Effector memory CD4-positive, alpha-beta T cell (primary cell): ENCODE data around the gene CABP4.

Experiments
- DNase-seq, 3 donors: peaks; one replicate each; pipeline ENCODE4 v3.0.0-alpha.2; 2020
- H3K27ac ChIP-seq: 2 replicates; pipeline ENCODE4 v1.7.0; 2013; ENCODE audit warnings: mild to moderate bottlenecking, low read length, moderate library complexity; ENCODE audit not compliant: insufficient read depth, poor library complexity, severe bottlenecking
- H3K27me3 ChIP-seq: replicated peaks from 2 replicates; pipeline ENCODE4 v1.7.0; 2013; ENCODE audit warnings: mild to moderate bottlenecking, low read length; ENCODE audit not compliant: insufficient read depth, control insufficient read depth, poor library complexity, severe bottlenecking
- H3K36me3 ChIP-seq: 2 replicates; pipeline ENCODE4 v1.7.0; 2013; ENCODE audit warnings: mild to moderate bottlenecking, low read length, moderate library complexity; ENCODE audit not compliant: control insufficient read depth, insufficient read depth
- H3K4me1 ChIP-seq: 2 replicates; pipeline ENCODE4 v1.7.0; 2013; ENCODE audit warnings: low read length, mild to moderate bottlenecking; ENCODE audit not compliant: control insufficient read depth, insufficient read depth, poor library complexity, severe bottlenecking
- H3K4me3 ChIP-seq: 2 replicates; pipeline ENCODE4 v1.7.0; 2013; ENCODE audit warnings: low read length, low read depth, mild to moderate bottlenecking; ENCODE audit not compliant: insufficient read depth, poor library complexity, severe bottlenecking
- H3K9me3 ChIP-seq: 2 replicates; pipeline ENCODE4 v1.7.0; 2013; ENCODE audit warnings: mild to moderate bottlenecking, low read length, moderate library complexity; ENCODE audit not compliant: control insufficient read depth

The CABP4 gene

GRCh38 chr11:67410984-67411784, 44.0 kb upstream of the CABP4 start:
- H3K36me3 ChIP-seq, result peaks cover 9% of the 10 kb centered on the region
- no peaks in the 10 kb centered on the region for H3K9me3 ChIP-seq
- no peaks in the 10 kb centered on the region for H3K27me3 ChIP-seq
- H3K4me1 ChIP-seq, result peaks cover 90% of the 10 kb centered on the region
- no peak overlapping the region for H3K4me3 ChIP-seq
- DNase-seq, result no peak
- peak overlapping the region; percentile 85 for H3K27ac ChIP-seq

GRCh38 chr11:67411785-67412152, 43.4 kb upstream of the CABP4 start:
- no peak for DNase-seq
- no peaks in the 10 kb centered on the region for H3K9me3 ChIP-seq
- H3K4me3 ChIP-seq, result no peak overlapping the region
- peaks cover 90% of the 10 kb centered on the region for H3K4me1 ChIP-seq
- peaks cover 6% of the 10 kb centered on the region for H3K36me3 ChIP-seq
- H3K27ac ChIP-seq, result no peak overlapping the region
- no peaks in the 10 kb centered on the region for H3K27me3 ChIP-seq

- Histone ChIP-seq H3K4me3 (no peak overlapping the region), H3K9me3 (no peaks in the 10 kb centered on the region), H3K4me1 (peaks cover 90% of the 10 kb centered on the region), H3K27ac (no peak overlapping the region), H3K36me3 (no peaks in the 10 kb centered on the region), H3K27me3 (no peaks in the 10 kb centered on the region)
- DNase-seq, result no peak
These were observed 42.5 kb upstream of the CABP4 start for GRCh38 chr11:67412495-67413179.

- DNase-seq, result no peak
- Histone ChIP-seq H3K27ac (no peak overlapping the region), H3K4me3 (no peak overlapping the region), H3K4me1 (peaks cover 90% of the 10 kb centered on the region), H3K36me3 (no peaks in the 10 kb centered on the region), H3K27me3 (no peaks in the 10 kb centered on the region), H3K9me3 (no peaks in the 10 kb centered on the region)
These were observed 41.8 kb upstream of the CABP4 start for GRCh38 chr11:67413266-67413849.

- H3K36me3 ChIP-seq, result no peaks in the 10 kb centered on the region
- peak within 1 kb of the TSS; percentile 26 for H3K4me3 ChIP-seq
- H3K27me3 ChIP-seq, result no peaks in the 10 kb centered on the region
- H3K9me3 ChIP-seq, result no peaks in the 10 kb centered on the region
- no peak for DNase-seq
- H3K27ac ChIP-seq, result peak within 1 kb of the TSS; percentile 78
- peaks cover 88% of the 10 kb centered on the region for H3K4me1 ChIP-seq
These were observed 39.5 kb upstream of the CABP4 start, which contains the start of gene CARNS1 for GRCh38 chr11:67415501-67416304. Gene CARNS1 (plus strand): TSS chr11:67415678. CDS start chr11:67416200, 522 bp downstream.

GRCh38 chr11:67416416-67417335, 38.5 kb upstream of the CABP4 start:
- Histone ChIP-seq H3K4me1 (peaks cover 84% of the 10 kb centered on the region), H3K27me3 (no peaks in the 10 kb centered on the region), H3K9me3 (no peaks in the 10 kb centered on the region), H3K4me3 (peak overlapping the region; percentile 31), H3K36me3 (no peaks in the 10 kb centered on the region), H3K27ac (peak overlapping the region; percentile 78)
- peak; percentile 51 to 77 (median 70) for DNase-seq

GRCh38 chr11:67417425-67417824, 37.7 kb upstream of the CABP4 start:
- Histone ChIP-seq H3K36me3 (no peaks in the 10 kb centered on the region), H3K4me3 (peak overlapping the region; percentile 31), H3K9me3 (no peaks in the 10 kb centered on the region), H3K4me1 (peaks cover 77% of the 10 kb centered on the region), H3K27me3 (no peaks in the 10 kb centered on the region), H3K27ac (peak overlapping the region; percentile 78)
- DNase-seq, result no peak

- H3K36me3 ChIP-seq, result no peaks in the 10 kb centered on the region
- H3K4me1 ChIP-seq, result peaks cover 64% of the 10 kb centered on the region
- H3K9me3 ChIP-seq, result no peaks in the 10 kb centered on the region
- peak overlapping the region; percentile 78 for H3K27ac ChIP-seq
- H3K27me3 ChIP-seq, result no peaks in the 10 kb centered on the region
- DNase-seq, result no peak
- peak overlapping the region; percentile 53 for H3K4me3 ChIP-seq
These were observed 36.5 kb upstream of the CABP4 start for GRCh38 chr11:67418476-67419281.
